Endothelial cell of umbilical vein (primary cell): ENCODE data around the gene LDLRAD4. TPM values are rescaled to one million over a fixed set of nuclear protein-coding genes. Genes with fewer than 3 reads are reported as not detected.

Experiments
- BruUV-seq: library from RNA; stranded (reverse); fragments of 400-500 nt; replicated peaks from 2 replicates; lab custom pipeline; 2021; lab: Mats Ljungman, UMichigan
- CTCF ChIA-PET: fragments of 300-600, 350-600 bp; sonication (Branson Sonifier 250); formaldehyde crosslinking; loops from one replicate; lab custom pipeline; 2021; ENCODE audit warnings: antibody characterized with exemption, inconsistent platforms; lab: Charles Lee
- POLR2A ChIA-PET: fragments of 300-600, 350-600 bp; sonication (Branson Sonifier 250); formaldehyde crosslinking; loops from one replicate; lab custom pipeline; 2021; ENCODE audit warnings: antibody characterized with exemption, inconsistent platforms; lab: Charles Lee
- DNase-seq: peaks from one replicate; pipeline ENCODE4 v3.0.0-alpha.2; 2011; ENCODE audit warnings: low read depth, low spot score
- FAIRE-seq: peaks from 2 replicates; lab custom pipeline; 2011; peaks lifted over from hg19 to GRCh38; lab: Jason Lieb, UNC
- H2AFZ ChIP-seq: 2 replicates; pipeline ENCODE4 v1.6.0; 2012; ENCODE audit warnings: low read depth, low read length, control low read depth, inconsistent platforms
- H3K27ac ChIP-seq: 2 replicates; pipeline ENCODE4 v1.5.1; 2011; ENCODE audit warnings: low read depth, mild to moderate bottlenecking, control low read depth, low read length, moderate library complexity; ENCODE audit not compliant: insufficient read depth
- H3K27me3 ChIP-seq, 2 experiments: 2 replicates each; pipeline versions ENCODE4 v1.6.0 to v1.6.1; 2011; ENCODE audit warnings: low read length in 2 of 2, mixed read lengths in 1 of 2; ENCODE audit not compliant: control insufficient read depth in 2 of 2, insufficient read depth in 2 of 2
- H3K36me3 ChIP-seq, 2 experiments: 2 replicates in 1 of 2; 3 replicates in 1 of 2; pipeline ENCODE4 v1.5.1; 2011; ENCODE audit warnings: low read length in 2 of 2, mild to moderate bottlenecking in 1 of 2, moderate library complexity in 1 of 2; ENCODE audit not compliant: control insufficient read depth in 2 of 2, insufficient read depth in 2 of 2; ENCODE audit errors: extremely low read depth in 1 of 2
- H3K4me1 ChIP-seq: 3 replicates; pipeline ENCODE4 v1.5.1; 2011; ENCODE audit warnings: mild to moderate bottlenecking, low read length; ENCODE audit not compliant: control insufficient read depth, insufficient read depth; ENCODE audit errors: extremely low read depth
- H3K4me2 ChIP-seq: 2 replicates; pipeline ENCODE4 v1.6.1; 2011; ENCODE audit warnings: low read length, control low read depth, mixed read lengths; ENCODE audit not compliant: insufficient read depth
- H3K4me3 ChIP-seq, 3 experiments: fragments of 200-600 bp in 1 of 3; sonication (generic), shearing (Covaris generic) in 1 of 3; replicated peaks in 1 of 3; 2 replicates each; pipeline ENCODE4 v1.5.1; 2011 to 2016; ENCODE audit warnings: control low read depth in 3 of 3, low read length in 3 of 3, mild to moderate bottlenecking in 2 of 3, inconsistent platforms in 1 of 3, low read depth in 1 of 3, moderate library complexity in 1 of 3; ENCODE audit not compliant: insufficient read depth in 1 of 3
- H3K79me2 ChIP-seq: 2 replicates; pipeline ENCODE4 v1.6.0; 2012; ENCODE audit warnings: low read length, inconsistent platforms; ENCODE audit not compliant: control insufficient read depth, insufficient read depth
- H3K9ac ChIP-seq: replicated peaks from 2 replicates; pipeline ENCODE3; 2011; ENCODE audit warnings: low read length, control low read depth; ENCODE audit not compliant: insufficient read depth; ENCODE audit errors: extremely low read depth
- H3K9me1 ChIP-seq: replicated peaks from 3 replicates; pipeline ENCODE4 v1.6.0; 2011; ENCODE audit warnings: mild to moderate bottlenecking, low read length; ENCODE audit not compliant: control insufficient read depth, insufficient read depth; ENCODE audit errors: extremely low read depth
- H3K9me3 ChIP-seq: replicated peaks from 2 replicates; pipeline ENCODE4 v1.5.1; 2012; ENCODE audit warnings: low read length, inconsistent platforms; ENCODE audit not compliant: control insufficient read depth, insufficient read depth
- H4K20me1 ChIP-seq: replicated peaks from 2 replicates; pipeline ENCODE3; 2011; ENCODE audit warnings: mild to moderate bottlenecking, low read length; ENCODE audit not compliant: control insufficient read depth, insufficient read depth; ENCODE audit errors: extremely low read depth
- CTCF ChIP-seq, 2 donors: IDR thresholded peaks; 1 replicate in 1 of 2; 2 replicates in 1 of 2; pipeline ENCODE4 v1.5.1; 2011; ENCODE audit warnings: low read length in 2 of 2, mild to moderate bottlenecking in 2 of 2, moderate library complexity in 2 of 2, control low read depth in 1 of 2, inconsistent platforms in 1 of 2, low read depth in 1 of 2; ENCODE audit not compliant: insufficient read depth in 1 of 2; ENCODE audit errors: extremely low read depth in 1 of 2
- EZH2 ChIP-seq: IDR thresholded peaks from 2 replicates; pipeline ENCODE4 v1.6.1; 2012; ENCODE audit warnings: borderline replicate concordance, low read depth, mild to moderate bottlenecking, moderate library complexity, low read length, inconsistent platforms; ENCODE audit not compliant: severe bottlenecking
- FOS ChIP-seq: IDR thresholded peaks from 2 replicates; pipeline ENCODE4 v1.6.1; 2011; ENCODE audit warnings: mild to moderate bottlenecking, low read length, moderate library complexity, borderline replicate concordance; ENCODE audit not compliant: insufficient read depth
- GATA2 ChIP-seq: IDR thresholded peaks from 2 replicates; pipeline ENCODE4 v1.7.0; 2011; ENCODE audit warnings: low read depth, mild to moderate bottlenecking, moderate library complexity, mixed read lengths, low read length; ENCODE audit not compliant: insufficient read length, insufficient read depth
- JUN ChIP-seq: IDR thresholded peaks from 2 replicates; pipeline ENCODE4 v1.6.1; 2011; ENCODE audit warnings: borderline replicate concordance, low read depth; ENCODE audit not compliant: insufficient read length, insufficient read depth
- MAX ChIP-seq: IDR thresholded peaks from 2 replicates; pipeline ENCODE4 v1.6.1; 2011; ENCODE audit not compliant: insufficient read depth, insufficient read length
- MYC ChIP-seq: IDR thresholded peaks from one replicate; pipeline ENCODE4 v1.6.1; 2011; ENCODE audit warnings: mild to moderate bottlenecking, low read depth, low read length
- POLR2A ChIP-seq: IDR thresholded peaks from 2 replicates; pipeline ENCODE4 v1.6.1; 2012; ENCODE audit warnings: low read depth, mild to moderate bottlenecking, control low read depth, low read length
- POLR2AphosphoS5 ChIP-seq: IDR thresholded peaks from 2 replicates; pipeline ENCODE4 v1.6.1; 2012; ENCODE audit warnings: low read depth, mild to moderate bottlenecking, control low read depth, low read length, moderate library complexity; ENCODE audit not compliant: insufficient read depth
- dilution Hi-C: fragments of 300-500 bp; cut with MboI; formaldehyde crosslinking; loops from one replicate; pipeline ENCODE4 v1.15.0; 2019; ENCODE audit warnings: low sequenced_read_pairs; ENCODE audit not compliant: extremely low pct_ligation_motif_present
- intact Hi-C: fragments of 100-400 bp; cut with micrococcal nuclease; formaldehyde crosslinking; loops from one replicate; pipeline ENCODE4 v1.10.0; 2022
- polyA plus RNA-seq, 4 experiments: library from polyadenylated mRNA; depleted of rRNA in 3 of 4; stranded (reverse) in 3 of 4; unstranded in 1 of 4; fragments of >200 nt; gene quantifications; 2 replicates each; pipeline versions ENCODE4 v1.2.1 to v1.2.3, GENCODE V29; 2011 to 2012; ENCODE audit warnings: missing spikeins in 1 of 4
- total RNA-seq: library from RNA; stranded (reverse); gene quantifications from 2 replicates; pipeline ENCODE4 v1.2.3, GENCODE V29; 2021

The LDLRAD4 gene
- total and polyA plus RNA-seq, 2 donors (not counting 3 experiments of a cell fraction or from before 2014, with no cell fraction given) = 5.2 to 6.5 TPM

GRCh38 chr18:13570216-13570615, 351.7 kb downstream of the LDLRAD4 start:
- Histone ChIP-seq H3K79me2 (no peaks in the 10 kb centered on the region), H3K4me3 (no peak overlapping the region), H3K9me3 (no peaks in the 10 kb centered on the region), H3K36me3 (no peaks in the 10 kb centered on the region), H3K9ac (no peak overlapping the region), H4K20me1 (no peaks in the 10 kb centered on the region), H3K4me1 (no peaks in the 10 kb centered on the region), H3K9me1 (no peaks in the 10 kb centered on the region), H2AFZ (no peak overlapping the region), H3K27me3 (no peaks in the 10 kb centered on the region), H3K27ac (no peak overlapping the region), H3K4me2 (no peak overlapping the region)
- CTCF ChIA-PET = interaction anchor here (1.0 kb wide), 1 partner anchor 13 kb away, joined by 3 read pairs; no protein-coding TSS in a partner anchor
- no peak for DNase-seq
- POLR2A ChIA-PET = no interaction called here
- dilution Hi-C loops = no loop called here
- no peak for TF ChIP-seq CTCF (IDR thresholded peaks at IDR 0.05; ENCODE audit: extremely low read depth in 1 of 2, insufficient read depth in 1 of 2, low read depth in 1 of 2, low read length in 2 of 2)
- no peak for TF ChIP-seq GATA2
- TF ChIP-seq MYC = no peak
- no peak for TF ChIP-seq EZH2
- no peak for TF ChIP-seq POLR2AphosphoS5
- TF ChIP-seq MAX = no peak
- no peak for TF ChIP-seq JUN
- no peak for TF ChIP-seq FOS
- no peak for TF ChIP-seq POLR2A
- BruUV-seq = no TSS peak
- intact Hi-C loops = no loop called here
- FAIRE-seq = no peak
